H1 (cell line): ENCODE results near the gene SULT2B1. TPM values are rescaled to one million over a fixed set of nuclear protein-coding genes. Genes with fewer than 3 reads are reported as not detected.

ENCODE experiments used
- CTCF ChIA-PET: fragments of 300-600 bp; sonication (Branson Sonifier 250); formaldehyde crosslinking; loops from one replicate; lab custom pipeline; 2021; ENCODE audit not compliant: partially characterized antibody; lab: Charles Lee
- POLR2A ChIA-PET: fragments of 300-600 bp; sonication (Branson Sonifier 250); formaldehyde crosslinking; loops from one replicate; lab custom pipeline; 2021; ENCODE audit warnings: inconsistent platforms; ENCODE audit not compliant: partially characterized antibody; lab: Charles Lee
- DNase-seq, 2 experiments: peaks; one replicate each; pipeline versions ENCODE4 v3.0.0 to v3.0.0-alpha.2; 2010 to 2022; ENCODE audit warnings: low spot score in 2 of 2, low read depth in 1 of 2, mixed read lengths in 1 of 2
- FAIRE-seq: peaks from 2 replicates; lab custom pipeline; 2011; peaks lifted over from hg19 to GRCh38; lab: Jason Lieb, UNC
- H2AFZ ChIP-seq: 2 replicates; pipeline ENCODE4 v1.8.1; 2012; ENCODE audit warnings: low read length, inconsistent platforms
- H2AK5ac ChIP-seq: 2 replicates; pipeline ENCODE4 v1.6.1; 2013; ENCODE audit warnings: low read depth, low read length
- H2BK120ac ChIP-seq: replicated peaks from 2 replicates; pipeline ENCODE3; 2013; ENCODE audit warnings: low read depth, low read length, inconsistent platforms
- H2BK12ac ChIP-seq: 2 replicates; pipeline ENCODE4 v1.6.1; 2013; ENCODE audit warnings: low read depth, low read length
- H2BK15ac ChIP-seq: 2 replicates; pipeline ENCODE4 v1.6.1; 2013; ENCODE audit warnings: low read length
- H2BK20ac ChIP-seq: 2 replicates; pipeline ENCODE4 v1.6.1; 2013; ENCODE audit warnings: low read length
- H2BK5ac ChIP-seq: 2 replicates; pipeline ENCODE4 v1.6.1; 2013; ENCODE audit warnings: low read depth, low read length
- H3K14ac ChIP-seq: 2 replicates; pipeline ENCODE4 v1.6.1; 2013; ENCODE audit warnings: inconsistent platforms; ENCODE audit not compliant: insufficient read length
- H3K18ac ChIP-seq: 2 replicates; pipeline ENCODE4 v1.6.1; 2013; ENCODE audit warnings: low read length; ENCODE audit errors: extremely low read depth
- H3K23ac ChIP-seq: 2 replicates; pipeline ENCODE4 v1.6.1; 2013; ENCODE audit warnings: inconsistent platforms; ENCODE audit not compliant: insufficient read length
- H3K23me2 ChIP-seq: 2 replicates; pipeline ENCODE4 v1.6.1; 2013; ENCODE audit warnings: low read depth, low read length
- H3K27ac ChIP-seq: 2 replicates; pipeline ENCODE4 v1.6.1; 2011; ENCODE audit warnings: low read depth, low read length, inconsistent platforms
- H3K27me3 ChIP-seq, 4 experiments: replicated peaks in 1 of 4; 1 replicate in 1 of 4; 2 replicates in 3 of 4; pipeline versions ENCODE4 v1.6.1 to v1.8.1; 2011 to 2013; ENCODE audit warnings: low read length in 3 of 4, mild to moderate bottlenecking in 3 of 4, inconsistent platforms in 2 of 4, mixed read lengths in 2 of 4, moderate library complexity in 1 of 4; ENCODE audit not compliant: control insufficient read depth in 3 of 4, insufficient read depth in 3 of 4; ENCODE audit errors: extremely low read depth in 1 of 4
- H3K36me3 ChIP-seq, 4 experiments: 2 replicates each; pipeline versions ENCODE4 v1.6.1 to v1.8.1; 2011 to 2013; ENCODE audit warnings: mild to moderate bottlenecking in 4 of 4, low read length in 3 of 4, moderate library complexity in 2 of 4, control low read depth in 1 of 4, inconsistent platforms in 1 of 4; ENCODE audit not compliant: insufficient read depth in 4 of 4, control insufficient read depth in 2 of 4
- H3K4ac ChIP-seq: replicated peaks from 2 replicates; pipeline ENCODE3; 2013; ENCODE audit warnings: low read length, low read depth, mixed read lengths, inconsistent platforms; ENCODE audit not compliant: insufficient read length
- H3K4me1 ChIP-seq, 4 experiments: replicated peaks in 1 of 4; 1 replicate in 1 of 4; 2 replicates in 3 of 4; pipeline versions ENCODE4 v1.6.1 to v1.8.1; 2011 to 2013; ENCODE audit warnings: low read length in 3 of 4, inconsistent platforms in 2 of 4, mixed read lengths in 1 of 4; ENCODE audit not compliant: insufficient read depth in 4 of 4, control insufficient read depth in 3 of 4
- H3K4me2 ChIP-seq, 2 experiments: 2 replicates each; pipeline versions ENCODE4 v1.6.1 to v1.8.1; 2011 to 2013; ENCODE audit warnings: low read depth in 2 of 2, low read length in 2 of 2, control low read depth in 1 of 2, inconsistent platforms in 1 of 2, mild to moderate bottlenecking in 1 of 2; ENCODE audit not compliant: insufficient read depth in 1 of 2
- H3K4me3 ChIP-seq, 4 experiments: fragments of 200-600, 300-600 bp in 1 of 4; sonication (generic), shearing (Covaris generic), sonication (Bioruptor Twin) in 1 of 4; 2 replicates each; pipeline versions ENCODE4 v1.5.1 to v1.8.1; 2011 to 2016; ENCODE audit warnings: low read length in 4 of 4, low read depth in 3 of 4, control low read depth in 2 of 4, inconsistent platforms in 2 of 4, mild to moderate bottlenecking in 2 of 4, mixed read lengths in 1 of 4, moderate library complexity in 1 of 4; ENCODE audit not compliant: insufficient read depth in 2 of 4; ENCODE audit errors: extremely low read depth in 1 of 4
- H3K56ac ChIP-seq: replicated peaks from 2 replicates; pipeline ENCODE3; 2013; ENCODE audit warnings: low read depth, mild to moderate bottlenecking, mixed read lengths, low read length, inconsistent platforms; ENCODE audit not compliant: insufficient read length
- H3K79me1 ChIP-seq: 2 replicates; pipeline ENCODE4 v1.6.1; 2013; ENCODE audit warnings: low read depth, low read length, control low read depth
- H3K79me2 ChIP-seq, 2 experiments: 2 replicates each; pipeline versions ENCODE4 v1.6.1 to v1.8.1; 2012 to 2013; ENCODE audit warnings: low read length in 2 of 2, mild to moderate bottlenecking in 2 of 2, inconsistent platforms in 1 of 2; ENCODE audit not compliant: insufficient read depth in 2 of 2, control insufficient read depth in 1 of 2
- H3K9ac ChIP-seq, 4 experiments: replicated peaks in 1 of 4; 1 replicate in 1 of 4; 2 replicates in 3 of 4; pipeline versions ENCODE4 v1.6.1 to v1.8.1; 2011 to 2013; ENCODE audit warnings: low read depth in 3 of 4, low read length in 3 of 4, control low read depth in 2 of 4, mild to moderate bottlenecking in 2 of 4, moderate library complexity in 2 of 4, inconsistent platforms in 1 of 4; ENCODE audit errors: extremely low read depth in 1 of 4
- H3K9me3 ChIP-seq, 2 experiments: 2 replicates each; pipeline versions ENCODE4 v1.6.1 to v1.8.1; 2012 to 2013; ENCODE audit warnings: mild to moderate bottlenecking in 2 of 2, moderate library complexity in 2 of 2, control low read depth in 1 of 2, inconsistent platforms in 1 of 2, low read depth in 1 of 2, low read length in 1 of 2, mixed read lengths in 1 of 2; ENCODE audit not compliant: insufficient read depth in 2 of 2
- H4K20me1 ChIP-seq, 2 experiments: replicated peaks in 1 of 2; 2 replicates each; pipeline versions ENCODE3 to v1.8.1; 2011 to 2013; ENCODE audit warnings: inconsistent platforms in 2 of 2, low read length in 2 of 2, mild to moderate bottlenecking in 1 of 2; ENCODE audit not compliant: insufficient read depth in 2 of 2, control insufficient read depth in 1 of 2
- H4K5ac ChIP-seq: 2 replicates; pipeline ENCODE4 v1.6.1; 2013; ENCODE audit warnings: low read length, low read depth, mixed read lengths, inconsistent platforms; ENCODE audit not compliant: insufficient read length
- H4K8ac ChIP-seq: 2 replicates; pipeline ENCODE4 v1.8.0; 2013; ENCODE audit warnings: mild to moderate bottlenecking, moderate library complexity, low read length, inconsistent platforms; ENCODE audit not compliant: insufficient read depth; ENCODE audit errors: extremely low read depth
- H4K91ac ChIP-seq: replicated peaks from 2 replicates; pipeline ENCODE3; 2013; ENCODE audit warnings: low read length, mixed read lengths, inconsistent platforms; ENCODE audit not compliant: insufficient read length
- CHD1 ChIP-seq: IDR thresholded peaks from 2 replicates; pipeline ENCODE4 v1.6.1; 2012; ENCODE audit warnings: low read depth, low read length, improper control_type of control experiment
- E2F6 ChIP-seq: IDR thresholded peaks from 2 replicates; pipeline ENCODE4 v1.6.1; 2012; ENCODE audit warnings: inconsistent platforms
- JUN ChIP-seq: IDR thresholded peaks from 2 replicates; pipeline ENCODE4 v1.6.1; 2011; ENCODE audit warnings: low read depth, mild to moderate bottlenecking, improper control_type of control experiment, low read length
- RAD21 ChIP-seq, 2 experiments: IDR thresholded peaks in 1 of 2; conservative IDR thresholded peaks in 1 of 2; 2 replicates each; pipeline ENCODE4 v1.6.1; 2011; ENCODE audit warnings: low read depth in 2 of 2, low read length in 2 of 2, improper control_type of control experiment in 1 of 2, inconsistent platforms in 1 of 2, mild to moderate bottlenecking in 1 of 2, moderate library complexity in 1 of 2
- SIN3A ChIP-seq, 2 experiments: IDR thresholded peaks in 1 of 2; conservative IDR thresholded peaks in 1 of 2; 2 replicates each; pipeline ENCODE4 v1.6.1; 2011 to 2012; ENCODE audit warnings: low read length in 2 of 2, improper control_type of control experiment in 1 of 2, low read depth in 1 of 2, mild to moderate bottlenecking in 1 of 2
- WGBS, 2 experiments: shearing (Covaris generic) in 1 of 2; methylation state at CpG; one replicate each; pipeline versions ENCODE4 v1.1.6 to v1.1.7; 2013 to 2015; ENCODE audit warnings: low lambda C conversion rate in 2 of 2, mixed read lengths in 2 of 2, inconsistent platforms in 1 of 2, low coverage in 1 of 2, missing lambda C conversion rate in 1 of 2; ENCODE audit not compliant: insufficient replicate concordance in 2 of 2, insufficient coverage in 1 of 2, insufficient read length in 1 of 2; ENCODE audit errors: extremely low coverage in 1 of 2, missing lambda C conversion rate in 1 of 2; 5-methylcytosine and 5-hydroxymethylcytosine counted together
- polyA plus RNA-seq, 7 experiments: library from polyadenylated mRNA; depleted of rRNA in 3 of 7; stranded (reverse) in 5 of 7; unstranded in 2 of 7; fragments of >200 nt in 5 of 7; fragments of 200-250 nt in 2 of 7; gene quantifications; 1 replicate in 5 of 7; 2 replicates in 1 of 7; 4 replicates in 1 of 7; pipeline versions ENCODE4 v1.2.1 to v1.2.3, GENCODE V29; 2011 to 2013; ENCODE audit warnings: missing spikeins in 2 of 7, mixed read lengths in 2 of 7
- total RNA-seq: library from RNA; stranded (reverse); fragmentation: NEBNext Ultra II Directional; extraction: Animal tissue kit (Norgen Biotek cat#: 25700); gene quantifications from 2 replicates; pipeline ENCODE4 v1.2.1, GENCODE V29; 2021
- TF ChIP-seq, protein P1 (sequence below): IDR thresholded peaks from 2 replicates; pipeline ENCODE4 v1.6.1; 2011; ENCODE audit warnings: low read length, improper control_type of control experiment
- TF ChIP-seq, protein P2 (sequence below): IDR thresholded peaks from 2 replicates; pipeline ENCODE4 v1.6.1; 2012; ENCODE audit warnings: inconsistent platforms

The SULT2B1 gene
- total and polyA plus RNA-seq, 2 of the 8 experiments (the other 6 are each of a cell fraction or from before 2014, with no cell fraction given), result 1.5 to 2.6 TPM

- no peaks in the 10 kb centered on the region for H3K79me2 ChIP-seq
- H2BK12ac ChIP-seq, result peak overlapping the region; percentile 50; the same call in 1 of the 2 replicates
- no peak overlapping the region for H2BK120ac ChIP-seq
- no peak overlapping the region for H4K91ac ChIP-seq
- peak overlapping the region; percentile 52; the same call in 1 of the 2 replicates for H2BK5ac ChIP-seq
- H3K4me1 ChIP-seq, result peaks cover 0 to 7% (median 1%) of the 10 kb centered on the region in 4 experiments; a peak in 4 of 7 replicates
- H3K56ac ChIP-seq, result no peak overlapping the region
- no peak overlapping the region for H3K23ac ChIP-seq
- H3K79me1 ChIP-seq, result no peaks in the 10 kb centered on the region
- H3K4me2 ChIP-seq, result peak overlapping the region; percentile 57 to 87
- H3K27me3 ChIP-seq, result peaks cover 0 to 7% (median 1%) of the 10 kb centered on the region in 4 experiments; a peak in 2 of 7 replicates
- peak overlapping the region; percentile 81; the same call in 1 of the 2 replicates for H4K8ac ChIP-seq
- 0 out of 2 replicates have a peak overlapping the region, but pooled peaks have one; percentile 88 for H2BK15ac ChIP-seq
- peak overlapping the region; percentile 61; the same call in 1 of the 2 replicates for H2BK20ac ChIP-seq
- H3K23me2 ChIP-seq, result peaks cover 5% of the 10 kb centered on the region; the same call in 1 of the 2 replicates
- H3K14ac ChIP-seq, result no peak overlapping the region
- no peak for FAIRE-seq
- CTCF ChIA-PET, result interaction anchor here (0.6 to 16.8 kb wide), 21 partner anchors 8 to 570 kb away, joined by 3 to 353 read pairs (median 4); partner anchors contain the start of genes FAM83E, RPL18 and SPACA4
- no peaks in the 10 kb centered on the region for H3K9me3 ChIP-seq
- H2AFZ ChIP-seq, result peak overlapping the region; percentile 43; the same call in 1 of the 2 replicates
- no peaks in the 10 kb centered on the region for H4K20me1 ChIP-seq
- H2AK5ac ChIP-seq, result no peak overlapping the region
- no peak overlapping the region for H3K9ac ChIP-seq
- POLR2A ChIA-PET, result interaction anchor here (0.6 to 16.9 kb wide), 8 partner anchors 13 to 371 kb away, joined by 3 to 175 read pairs (median 4); partner anchors contain the start of genes FAM83E, RPL18 and SPHK2
- 10% methylated on average over 28 of the region's 36 CpGs; no CpG with 5 or more reads in 1 of the 2 experiments for WGBS, 2 experiments
- no peak overlapping the region; the same call in 1 of the 2 replicates for H3K18ac ChIP-seq
- peak overlapping the region; percentile 29 to 58 (median 40); a peak in 7 of 8 replicates for H3K4me3 ChIP-seq
- H3K27ac ChIP-seq, result no peak overlapping the region
- H4K5ac ChIP-seq, result no peak overlapping the region
- DNase-seq, result peak; percentile 79 to 99
- no peaks in the 10 kb centered on the region for H3K36me3 ChIP-seq
- H3K4ac ChIP-seq, result no peak overlapping the region
- TF ChIP-seq, protein P1, sequence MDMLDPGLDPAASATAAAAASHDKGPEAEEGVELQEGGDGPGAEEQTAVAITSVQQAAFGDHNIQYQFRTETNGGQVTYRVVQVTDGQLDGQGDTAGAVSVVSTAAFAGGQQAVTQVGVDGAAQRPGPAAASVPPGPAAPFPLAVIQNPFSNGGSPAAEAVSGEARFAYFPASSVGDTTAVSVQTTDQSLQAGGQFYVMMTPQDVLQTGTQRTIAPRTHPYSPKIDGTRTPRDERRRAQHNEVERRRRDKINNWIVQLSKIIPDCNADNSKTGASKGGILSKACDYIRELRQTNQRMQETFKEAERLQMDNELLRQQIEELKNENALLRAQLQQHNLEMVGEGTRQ, result peak; percentile 32; the same call in 1 of the 2 replicates
- TF ChIP-seq SIN3A (conservative IDR thresholded peaks at IDR 0.05 in 1 of 2, IDR thresholded peaks at IDR 0.05 in 1 of 2; ENCODE audit: low read depth in 1 of 2, low read length in 2 of 2), result peak in 1 of 2 experiments; percentile 46; a peak in 2 of 4 replicates
- peak; percentile 57 to 71 for TF ChIP-seq RAD21 (IDR thresholded peaks at IDR 0.05 in 1 of 2, conservative IDR thresholded peaks at IDR 0.05 in 1 of 2; ENCODE audit: low read depth in 2 of 2, low read length in 2 of 2)
- TF ChIP-seq CHD1, result no peak
- TF ChIP-seq E2F6, result peak; percentile 57; the same call in 1 of the 2 replicates
- TF ChIP-seq JUN, result no peak
- TF ChIP-seq, protein P2, sequence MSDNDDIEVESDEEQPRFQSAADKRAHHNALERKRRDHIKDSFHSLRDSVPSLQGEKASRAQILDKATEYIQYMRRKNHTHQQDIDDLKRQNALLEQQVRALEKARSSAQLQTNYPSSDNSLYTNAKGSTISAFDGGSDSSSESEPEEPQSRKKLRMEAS, result peak; percentile 76
These were observed 36.9 kb downstream of the SULT2B1 start for GRCh38 chr19:48588670-48589401.
